HG02588 (cell line): ENCODE data around the gene SNRNP48.

ENCODE experiments used
- ATAC-seq: cut with Tn5 transposase; IDR thresholded peaks from one replicate; pipeline ENCODE4 v1.9.1; 2021; ENCODE audit warnings: mild to moderate bottlenecking, moderate library complexity; ENCODE audit not compliant: unreplicated experiment

The SNRNP48 gene, protein sequence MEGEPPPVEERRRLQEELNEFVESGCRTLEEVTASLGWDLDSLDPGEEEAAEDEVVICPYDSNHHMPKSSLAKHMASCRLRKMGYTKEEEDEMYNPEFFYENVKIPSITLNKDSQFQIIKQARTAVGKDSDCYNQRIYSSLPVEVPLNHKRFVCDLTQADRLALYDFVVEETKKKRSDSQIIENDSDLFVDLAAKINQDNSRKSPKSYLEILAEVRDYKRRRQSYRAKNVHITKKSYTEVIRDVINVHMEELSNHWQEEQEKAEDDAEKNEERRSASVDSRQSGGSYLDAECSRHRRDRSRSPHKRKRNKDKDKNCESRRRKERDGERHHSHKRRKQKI

DNA sequence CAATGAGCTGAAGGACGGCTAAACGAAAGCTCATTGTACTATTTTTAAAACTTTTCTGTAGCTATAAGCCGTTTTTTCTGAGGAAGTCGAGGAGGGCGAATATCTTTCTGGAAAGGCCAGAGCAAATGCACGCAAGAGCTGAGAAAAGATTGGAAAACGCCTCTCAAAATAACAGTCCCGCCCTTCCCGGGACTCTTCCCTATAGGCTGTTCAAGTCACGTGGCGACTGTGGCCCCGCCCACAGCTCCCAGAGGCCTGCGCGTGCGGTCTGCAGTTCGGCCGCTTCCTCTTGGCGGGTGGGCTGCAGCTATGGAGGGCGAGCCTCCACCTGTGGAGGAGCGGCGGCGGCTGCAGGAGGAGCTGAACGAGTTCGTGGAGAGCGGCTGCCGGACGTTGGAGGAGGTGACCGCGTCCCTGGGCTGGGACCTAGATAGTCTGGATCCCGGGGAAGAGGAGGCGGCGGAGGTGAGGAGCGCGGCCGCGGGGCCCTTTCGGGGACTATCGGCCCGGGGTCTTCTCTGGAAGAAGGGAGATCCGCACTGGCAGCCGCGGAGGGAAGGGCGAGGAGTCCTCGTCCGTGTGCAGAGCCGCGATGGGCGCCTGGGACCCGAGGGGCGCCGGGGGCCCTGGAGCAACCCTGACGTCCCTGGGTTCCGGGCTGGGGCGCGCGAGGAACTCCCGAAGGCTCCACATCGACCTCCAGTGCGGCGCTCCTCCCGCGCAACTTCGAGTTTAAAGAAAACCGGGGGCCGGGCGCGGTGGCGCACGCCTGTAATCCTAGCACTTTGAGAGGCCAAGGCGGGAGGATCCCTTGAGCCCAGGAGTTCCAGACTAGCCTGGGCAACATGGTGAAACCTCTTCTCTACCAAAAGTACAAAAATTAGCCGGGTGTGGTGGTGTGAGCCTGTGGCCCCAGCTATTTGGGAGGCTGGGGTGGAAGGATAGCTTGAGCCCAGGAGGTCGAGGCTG is at the start of gene SNRNP48:
TSS of gene SNRNP48 (plus strand) at position 250 of the 969 bp plus-strand sequence. CDS start at position 310, 60 bp downstream.
- peak; percentile 99 for ATAC-seq

DNA sequence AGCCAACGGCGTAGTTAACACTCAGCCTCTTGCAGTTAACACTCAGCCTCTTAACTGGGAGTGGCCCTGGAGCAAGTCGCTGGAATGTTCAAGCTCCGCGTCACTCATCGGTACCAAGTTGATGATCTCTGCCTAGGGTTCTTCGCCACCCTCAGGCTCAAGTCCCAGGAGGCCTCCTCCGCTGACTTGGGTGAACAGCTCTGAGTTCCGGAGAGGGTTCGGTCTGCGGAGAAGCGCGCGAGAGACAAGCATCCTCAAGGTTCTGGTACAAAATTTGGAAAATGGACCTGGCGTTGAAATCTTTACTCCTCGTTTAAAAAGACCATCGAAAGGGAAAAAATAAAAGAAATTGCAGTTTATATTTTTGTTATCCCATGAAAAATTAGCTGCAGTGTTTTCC is 49.4 kb upstream of the SNRNP48 start:
- ATAC-seq: no peak

DNA sequence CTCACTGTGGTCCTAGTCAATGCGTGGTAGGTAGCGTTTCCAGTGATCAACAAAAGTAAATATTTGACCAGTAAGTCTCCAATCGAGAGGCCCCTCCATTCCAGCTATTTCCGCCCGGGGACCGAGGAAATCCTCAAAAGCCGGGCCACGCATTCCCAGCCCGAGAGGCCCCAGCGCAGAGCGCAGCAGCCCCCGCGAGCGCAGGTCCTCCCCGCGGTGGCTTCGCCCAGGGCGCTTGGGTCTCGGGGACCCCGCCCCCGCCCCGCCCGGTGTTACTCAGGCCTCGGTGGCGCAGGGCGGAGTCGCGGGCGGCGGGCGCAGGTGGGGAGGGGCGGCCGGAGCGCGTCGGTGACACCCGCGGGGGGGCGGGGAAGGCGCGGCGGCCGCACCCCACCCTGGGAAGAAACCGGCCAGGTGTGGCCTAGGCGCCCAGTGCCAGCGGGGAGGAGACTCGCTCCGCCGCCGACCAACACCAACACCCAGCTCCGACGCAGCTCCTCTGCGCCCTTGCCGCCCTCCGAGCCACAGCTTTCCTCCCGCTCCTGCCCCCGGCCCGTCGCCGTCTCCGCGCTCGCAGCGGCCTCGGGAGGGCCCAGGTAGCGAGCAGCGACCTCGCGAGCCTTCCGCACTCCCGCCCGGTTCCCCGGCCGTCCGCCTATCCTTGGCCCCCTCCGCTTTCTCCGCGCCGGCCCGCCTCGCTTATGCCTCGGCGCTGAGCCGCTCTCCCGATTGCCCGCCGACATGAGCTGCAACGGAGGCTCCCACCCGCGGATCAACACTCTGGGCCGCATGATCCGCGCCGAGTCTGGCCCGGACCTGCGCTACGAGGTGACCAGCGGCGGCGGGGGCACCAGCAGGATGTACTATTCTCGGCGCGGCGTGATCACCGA is 48.6 kb upstream of the SNRNP48 start, which contains the start of gene DSP:
TSS of gene DSP (plus strand) at position 497 of the 890 bp plus-strand sequence. CDS start at position 742, 245 bp downstream.
- ATAC-seq: no peak

DNA sequence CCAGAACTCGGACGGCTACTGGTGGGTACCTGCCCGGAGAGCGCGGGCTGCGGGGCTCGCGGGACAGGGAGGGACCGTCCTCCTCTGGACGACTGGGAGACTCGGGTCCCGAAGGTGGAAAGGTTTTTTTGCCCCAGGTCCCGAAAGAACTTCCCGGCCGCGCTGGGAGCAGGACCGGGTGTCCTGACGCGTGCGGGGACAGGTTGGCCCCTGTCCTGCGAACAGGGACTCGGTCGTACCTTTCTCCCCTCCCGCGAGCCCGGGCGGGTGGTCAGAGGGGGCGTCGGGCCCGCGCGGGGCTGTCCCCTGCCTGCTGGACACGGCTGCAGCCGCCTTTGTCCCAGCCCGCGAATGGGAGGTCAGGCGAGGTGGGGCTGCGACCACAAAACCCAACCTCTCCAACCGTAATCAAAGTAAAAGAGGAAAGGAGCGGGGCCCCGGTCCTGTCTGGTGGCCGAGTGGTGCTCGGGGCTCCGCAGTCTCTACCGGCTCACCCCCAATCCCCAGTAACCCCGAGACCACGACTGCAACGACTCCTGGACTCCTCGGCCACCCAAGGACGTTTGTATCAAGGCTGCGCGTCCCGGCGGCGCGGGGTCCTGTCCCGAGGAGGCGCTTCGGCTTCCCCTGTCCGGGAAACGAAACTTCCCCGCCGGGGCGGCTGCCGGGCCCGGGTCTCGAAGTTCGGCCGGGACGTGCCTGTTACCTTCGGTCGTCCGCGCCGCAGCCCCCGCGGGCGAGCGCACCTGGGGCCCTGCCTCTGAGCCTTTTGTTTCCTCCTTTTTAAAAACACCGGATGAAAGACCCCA is 47.7 kb upstream of the SNRNP48 start:
- ATAC-seq: no peak

DNA sequence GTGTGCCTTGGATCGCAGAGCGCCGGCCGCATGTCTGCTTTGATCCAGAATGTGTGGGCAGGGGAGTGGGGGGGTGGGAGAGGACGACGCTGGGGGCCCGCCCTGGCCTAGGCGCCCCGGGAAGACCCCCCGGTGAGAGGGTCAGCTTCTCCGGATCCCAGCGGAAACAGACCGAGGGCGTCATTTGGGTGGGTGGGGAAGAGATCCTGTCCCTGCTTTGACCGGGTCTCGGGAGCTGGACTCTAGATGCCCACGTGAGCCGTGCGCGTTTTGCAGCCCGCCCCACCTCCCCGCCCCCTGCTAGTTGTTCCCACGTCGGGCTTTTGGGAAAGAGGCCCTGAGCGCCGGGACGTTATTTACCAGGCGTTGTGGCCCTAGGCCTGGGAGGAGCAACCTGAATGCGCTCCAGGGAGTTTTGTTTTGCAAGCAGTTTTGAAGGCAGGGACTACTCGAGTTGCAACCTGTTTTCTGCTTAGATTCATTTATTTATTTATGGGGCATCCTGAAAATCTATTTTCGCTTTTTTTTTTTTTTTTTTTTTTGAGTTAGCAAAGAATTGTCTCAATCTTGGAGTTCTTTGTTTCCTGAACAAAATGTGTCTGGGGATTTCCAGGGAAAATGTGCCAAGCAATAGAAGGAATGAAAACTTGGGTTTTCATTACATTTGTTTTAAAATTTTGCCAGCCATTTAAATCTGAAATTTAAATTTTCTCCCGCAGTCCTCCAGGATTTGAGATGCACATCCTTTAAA is 46.9 kb upstream of the SNRNP48 start:
- ATAC-seq: no peak

DNA sequence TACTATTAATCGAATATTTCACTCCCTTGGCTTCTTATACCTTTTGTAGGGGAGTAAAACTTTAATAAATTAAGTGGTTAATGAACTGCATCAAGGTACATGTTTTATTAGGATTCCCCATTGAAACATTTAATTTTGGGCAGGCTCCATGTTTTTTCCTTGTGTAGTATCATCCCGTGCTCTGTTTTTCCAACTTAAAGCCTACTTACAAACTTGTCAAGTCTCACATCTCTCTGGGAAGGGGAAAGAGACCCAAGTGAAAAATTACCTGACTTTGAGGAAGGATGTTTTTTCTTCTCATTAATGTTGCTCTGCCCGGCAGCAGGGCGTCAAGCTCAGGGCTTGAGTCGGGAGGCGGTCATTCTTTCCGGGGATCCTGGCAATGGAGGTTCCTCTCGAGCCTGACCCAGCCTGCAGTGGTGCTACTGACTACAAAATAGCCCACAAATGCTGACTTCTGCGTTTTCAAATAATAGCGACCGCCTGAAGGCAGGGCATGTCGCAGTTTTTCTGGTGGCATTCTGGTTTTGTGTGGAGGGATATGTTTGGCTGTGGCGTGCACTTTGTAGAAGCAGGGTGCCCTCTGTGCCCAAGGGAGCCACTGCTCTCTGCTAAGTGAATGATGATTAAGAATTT is 46.1 kb upstream of the SNRNP48 start:
- ATAC-seq: no peak

DNA sequence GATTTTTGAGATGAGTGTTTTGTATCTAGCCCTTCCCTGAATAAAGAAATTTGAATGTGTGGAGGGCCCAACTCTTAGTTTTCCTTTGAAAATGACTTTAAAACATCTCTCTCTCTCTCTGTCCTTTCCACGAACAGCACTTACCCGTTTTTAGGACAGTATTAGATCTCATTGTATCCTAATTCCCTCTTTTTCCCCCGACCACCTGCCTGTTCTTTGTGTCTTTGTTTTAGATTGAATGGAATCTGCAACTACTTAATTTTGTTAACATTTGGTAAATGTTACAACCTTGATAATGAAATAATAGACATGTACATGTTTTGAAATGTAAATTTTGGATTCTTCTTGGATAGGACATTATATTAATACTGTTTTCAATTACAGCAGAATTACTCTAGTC is 45.4 kb upstream of the SNRNP48 start:
- ATAC-seq: no peak

DNA sequence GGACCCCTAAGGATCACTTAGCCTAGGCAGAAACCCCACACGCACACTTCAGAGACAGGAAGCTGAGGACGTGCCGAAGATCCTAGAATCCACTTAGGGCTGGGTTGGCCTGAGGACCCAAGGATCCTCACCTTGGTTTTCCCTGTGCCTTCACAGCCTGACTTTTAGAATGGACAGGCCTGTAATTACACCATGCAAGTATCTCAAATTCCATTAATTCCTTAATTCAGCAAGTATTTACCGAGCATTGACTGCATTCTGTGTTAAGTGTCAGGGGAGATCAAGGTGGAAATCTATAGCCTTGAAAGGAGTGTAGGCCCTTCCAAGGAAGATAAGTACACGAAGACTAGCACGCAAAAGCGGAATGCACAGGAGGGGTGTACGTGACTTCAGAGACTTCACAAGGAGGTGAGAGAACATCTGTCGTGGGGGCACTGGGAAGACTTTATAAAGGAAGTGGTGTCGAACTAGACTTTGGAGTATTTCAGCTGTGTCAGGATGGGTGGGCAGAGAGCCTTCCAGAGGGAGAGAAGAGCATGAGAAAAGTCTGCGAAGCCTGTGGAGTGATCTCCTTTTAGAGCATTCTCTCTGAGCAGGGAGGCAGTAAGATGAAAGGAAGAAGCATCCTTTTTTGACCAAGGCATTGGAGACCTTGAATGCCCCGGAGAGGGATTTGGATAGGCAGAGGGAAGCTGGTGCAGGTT is 44.5 kb upstream of the SNRNP48 start:
- ATAC-seq: no peak

DNA sequence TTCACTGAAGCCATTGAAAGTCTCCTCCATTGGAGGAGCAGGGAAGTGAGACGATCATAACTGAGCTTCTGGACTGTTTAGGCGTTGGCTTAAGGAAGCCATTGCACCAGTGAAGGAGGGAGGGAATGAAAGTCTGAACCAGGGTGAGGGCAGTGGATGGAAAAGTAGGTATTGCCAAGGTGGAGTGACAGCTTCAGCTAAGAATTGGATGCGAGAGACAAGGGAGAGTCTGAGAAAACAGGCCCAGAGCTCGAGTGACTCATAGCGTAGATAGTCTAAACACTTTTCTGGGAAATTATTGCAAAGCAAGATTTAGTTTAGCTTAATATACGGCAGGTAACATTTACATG is 44.0 kb upstream of the SNRNP48 start:
- ATAC-seq: no peak

DNA sequence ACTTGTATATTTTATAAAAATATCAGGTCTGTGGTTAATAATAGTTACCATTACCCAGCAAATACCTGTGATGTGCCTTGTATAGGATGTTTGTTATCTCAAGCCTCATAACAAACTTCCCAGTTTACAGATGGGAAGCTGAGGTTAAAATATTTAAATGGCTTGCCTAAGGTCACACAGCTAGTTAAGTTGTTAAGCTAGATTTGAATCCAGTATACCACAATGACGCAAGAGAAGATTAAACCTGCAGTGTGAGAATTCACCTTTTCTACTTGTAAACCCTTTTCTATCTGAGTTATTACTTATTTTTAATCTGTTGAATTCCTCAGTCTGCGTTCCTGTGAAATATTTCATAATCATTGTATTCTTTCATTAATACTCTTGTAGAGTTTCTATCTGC is 43.6 kb upstream of the SNRNP48 start:
- no peak for ATAC-seq

DNA sequence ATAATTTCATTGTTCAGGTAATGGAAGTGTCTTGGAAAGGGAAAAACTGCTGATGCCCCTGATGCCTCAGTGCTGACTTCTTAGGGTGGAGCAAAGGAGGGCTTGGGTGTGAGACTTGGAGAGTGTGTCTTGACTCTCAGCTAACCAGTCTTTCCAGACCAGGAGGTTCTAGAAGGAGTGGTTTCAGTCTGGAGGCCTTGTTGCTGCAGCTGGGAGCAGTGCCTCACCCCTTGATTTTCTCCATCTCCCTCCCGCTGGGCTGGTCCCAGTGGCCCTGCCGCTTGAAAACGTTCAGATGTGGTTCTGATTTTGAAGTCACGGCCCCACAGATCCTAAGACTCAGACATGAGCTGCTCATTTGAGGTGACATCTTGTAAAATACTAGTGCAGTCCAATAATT is 43.1 kb upstream of the SNRNP48 start:
- no peak for ATAC-seq

DNA sequence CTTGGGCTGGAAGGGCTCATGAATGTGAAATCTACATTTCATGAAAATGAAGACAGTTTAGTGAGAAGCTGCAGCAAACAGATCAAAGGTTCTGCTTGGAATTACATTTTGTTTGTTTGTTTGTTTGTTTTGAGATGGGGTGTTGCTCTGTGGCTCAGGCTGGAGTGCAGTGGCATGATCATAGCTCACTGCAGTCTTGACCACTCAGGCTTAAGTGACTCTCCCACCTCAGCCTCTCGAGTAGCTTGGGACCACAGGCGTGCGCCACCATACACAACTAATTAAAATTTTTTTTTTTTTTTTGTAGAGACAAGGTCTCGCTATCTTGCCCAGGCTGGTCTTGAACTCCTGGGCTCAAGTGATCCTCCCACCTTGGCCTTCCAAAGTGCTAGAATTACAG is 42.7 kb upstream of the SNRNP48 start:
- ATAC-seq: no peak

DNA sequence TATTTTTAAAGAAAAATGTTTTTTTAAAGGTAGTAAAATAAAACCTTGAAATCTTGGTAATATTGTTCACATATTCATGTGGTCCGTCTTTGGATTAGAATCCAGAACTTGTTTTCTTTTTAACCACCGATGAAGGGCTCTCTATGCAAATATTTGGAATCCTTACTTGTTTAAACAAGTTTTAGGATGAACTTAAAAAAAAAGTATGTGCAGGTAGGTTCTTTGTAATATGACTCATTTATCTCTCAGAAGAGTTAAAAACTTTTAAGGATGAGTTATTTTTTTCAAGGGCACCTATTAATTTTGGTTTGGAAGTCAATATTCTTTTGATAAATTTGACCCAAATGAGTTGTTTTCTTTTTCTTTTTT is 39.6 kb upstream of the SNRNP48 start:
- no peak for ATAC-seq

DNA sequence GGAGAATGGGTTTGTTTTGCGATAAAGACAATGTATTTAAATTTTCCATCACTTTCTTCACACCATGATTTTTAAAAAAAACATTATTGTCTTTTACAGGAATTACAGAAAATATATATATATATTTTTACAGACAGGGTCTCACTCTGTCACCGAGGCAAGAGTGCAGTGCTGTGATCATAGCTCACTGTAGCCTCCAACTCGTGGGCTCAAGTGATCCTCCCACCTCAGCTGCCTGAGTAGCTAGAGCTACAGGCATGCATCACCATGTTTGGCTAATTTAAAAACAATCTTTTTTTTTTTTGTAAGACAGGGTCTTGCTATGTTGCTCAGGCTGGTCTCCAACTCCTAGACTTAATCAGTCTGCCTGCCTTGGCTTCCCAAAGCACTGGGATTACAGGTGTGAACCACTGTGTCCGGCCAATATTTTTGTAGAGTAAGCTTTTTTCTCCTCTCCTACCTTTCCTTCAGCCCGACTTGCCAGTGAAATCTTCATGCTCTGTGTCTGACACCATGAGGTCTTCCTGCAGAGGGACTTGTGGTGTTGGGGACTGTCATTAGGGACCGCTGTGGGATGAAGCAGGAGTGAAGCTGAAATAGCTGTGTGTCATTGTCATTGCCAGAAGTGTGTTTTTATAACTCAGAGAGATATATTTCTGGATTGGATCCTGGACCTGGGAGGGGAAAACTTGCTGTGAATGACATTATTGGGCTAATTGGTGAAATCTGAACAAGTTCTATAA is 35.3 kb upstream of the SNRNP48 start:
- no peak for ATAC-seq

DNA sequence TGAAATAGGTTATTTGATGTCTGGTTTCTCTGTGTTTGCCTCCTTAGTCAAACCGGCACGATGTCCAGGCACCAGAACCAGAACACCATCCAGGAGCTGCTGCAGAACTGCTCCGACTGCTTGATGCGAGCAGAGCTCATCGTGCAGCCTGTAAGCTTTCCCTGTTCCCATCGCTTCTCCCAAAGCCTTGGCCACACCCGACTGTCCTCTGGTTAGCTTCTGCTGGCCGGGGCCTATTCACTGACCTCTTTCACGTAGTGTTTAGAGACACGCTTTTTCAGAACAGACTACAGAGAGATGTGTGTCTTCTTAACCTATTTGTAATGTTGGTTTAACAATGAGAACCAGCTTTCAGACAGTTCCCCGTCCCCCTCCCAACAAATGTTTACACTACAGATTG is 34.3 kb upstream of the SNRNP48 start:
- no peak for ATAC-seq

DNA sequence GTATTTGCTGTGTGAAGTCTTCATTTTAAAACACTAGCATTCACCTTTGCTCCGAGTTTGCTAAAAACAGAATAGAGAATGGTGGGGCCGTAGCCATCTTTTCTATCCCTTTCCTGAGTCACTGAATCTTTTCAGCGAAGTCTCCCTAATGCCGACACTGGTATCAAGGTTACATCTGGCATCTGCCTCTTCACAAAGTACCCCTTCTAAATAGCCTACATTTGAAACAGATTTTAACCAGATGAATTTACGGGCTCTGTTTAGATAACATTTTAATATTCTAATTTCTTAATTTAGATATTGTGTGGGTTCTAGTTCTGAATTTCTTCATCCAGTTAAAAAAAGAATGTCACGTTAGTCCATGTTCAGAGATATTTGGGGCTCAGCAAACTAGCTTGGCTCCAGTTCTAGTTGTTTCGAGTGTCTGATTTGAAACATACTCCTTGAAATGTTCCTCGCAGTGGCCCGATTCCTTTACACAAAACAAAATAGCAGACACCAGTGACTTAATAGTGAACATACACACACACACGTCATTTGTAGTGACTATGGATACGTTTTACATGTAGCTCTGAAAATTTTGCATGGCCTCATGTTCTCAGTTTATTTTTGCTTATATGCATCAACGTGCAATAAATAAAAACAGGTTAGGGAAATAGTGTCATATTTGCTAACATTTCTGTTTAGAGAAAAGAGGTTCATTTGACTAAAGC is 33.4 kb upstream of the SNRNP48 start:
- no peak for ATAC-seq

DNA sequence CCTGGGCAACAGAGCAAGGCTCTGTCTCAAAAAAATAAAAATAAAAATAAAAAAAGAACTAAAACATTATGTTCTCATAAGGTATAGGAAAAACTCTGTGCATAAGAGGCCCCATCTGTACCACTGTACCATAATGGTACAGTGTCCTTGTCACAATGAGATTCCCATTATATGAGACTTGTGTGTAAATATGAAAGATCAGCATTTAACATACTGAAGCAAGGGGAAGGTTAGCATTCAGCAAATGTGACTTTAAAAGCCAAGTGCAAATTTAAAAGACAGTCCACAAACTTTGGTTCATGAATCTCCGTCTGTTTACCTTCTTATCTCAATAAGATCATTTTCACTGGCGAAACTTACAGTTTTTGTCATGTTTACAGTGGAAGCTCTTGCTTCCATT is 32.3 kb upstream of the SNRNP48 start:
- ATAC-seq: no peak
